ENCODE measurements around the gene ARHGAP15.
A peak's percentile ranks its signal among the peaks of the same experiment; 100 is the strongest.

The ARHGAP15 gene

GRCh38 chr2:143700865-143701264 lies 571.6 kb downstream of the ARHGAP15 start:
- DNase-seq, result no peak

GRCh38 chr2:143701785-143702184 lies 572.6 kb downstream of the ARHGAP15 start:
- DNase-seq, result no peak

- DNase-seq, result no peak
These were observed 573.7 kb downstream of the ARHGAP15 start for GRCh38 chr2:143702931-143703330.

GRCh38 chr2:143704451-143705106 lies 575.4 kb downstream of the ARHGAP15 start:
- no peak for DNase-seq

- no peak for DNase-seq
These were observed 576.0 kb downstream of the ARHGAP15 start for GRCh38 chr2:143705108-143705707.

- DNase-seq, result no peak
These were observed 577.1 kb downstream of the ARHGAP15 start for GRCh38 chr2:143706354-143706753.

- DNase-seq, result no peak
These were observed 579.5 kb downstream of the ARHGAP15 start for GRCh38 chr2:143708682-143709081.

- DNase-seq, result no peak
These were observed 581.0 kb downstream of the ARHGAP15 start for GRCh38 chr2:143710196-143710595.

GRCh38 chr2:143710879-143711278 lies 581.7 kb downstream of the ARHGAP15 start:
- no peak for DNase-seq

- no peak for DNase-seq
These were observed 587.3 kb downstream of the ARHGAP15 start for GRCh38 chr2:143716522-143716921.

GRCh38 chr2:143717053-143717452 lies 587.8 kb downstream of the ARHGAP15 start:
- DNase-seq, result peak; percentile 26

GRCh38 chr2:143717536-143718168 lies 588.4 kb downstream of the ARHGAP15 start:
- DNase-seq, result no peak

- DNase-seq, result no peak
These were observed 589.5 kb downstream of the ARHGAP15 start for GRCh38 chr2:143718745-143719144.

GRCh38 chr2:143719406-143719805 lies 590.2 kb downstream of the ARHGAP15 start:
- DNase-seq, result no peak

- no peak for DNase-seq
These were observed 591.0 kb downstream of the ARHGAP15 start for GRCh38 chr2:143720095-143720664.

- no peak for DNase-seq
These were observed 596.2 kb downstream of the ARHGAP15 start for GRCh38 chr2:143725400-143725799.

GRCh38 chr2:143726151-143726845 lies 597.1 kb downstream of the ARHGAP15 start:
- no peak for DNase-seq

- no peak for DNase-seq
These were observed 599.3 kb downstream of the ARHGAP15 start for GRCh38 chr2:143728498-143728897.

- DNase-seq, result no peak
These were observed 600.1 kb downstream of the ARHGAP15 start for GRCh38 chr2:143729296-143729814.

GRCh38 chr2:143730155-143730952 lies 601.1 kb downstream of the ARHGAP15 start:
- no peak for DNase-seq

- DNase-seq, result no peak
These were observed 601.7 kb downstream of the ARHGAP15 start for GRCh38 chr2:143730953-143731260.

GRCh38 chr2:143732076-143732475 lies 602.9 kb downstream of the ARHGAP15 start:
- DNase-seq, result no peak
